HG02970 (cell line): ENCODE measurements around the gene PLD4.
"Not testable (repeated sequence)": the region's sequence is repeated elsewhere in the genome, so short reads cannot be mapped to it uniquely, and the experiment has no call there.

Experiments used
- ATAC-seq: cut with Tn5 transposase; IDR thresholded peaks from one replicate; pipeline ENCODE4 v1.9.1; 2021; ENCODE audit warnings: mild to moderate bottlenecking, moderate library complexity, moderate number of reproducible peaks; ENCODE audit not compliant: unreplicated experiment, low FRiP score

The PLD4 gene

GRCh38 chr14:104937694-104938365 lies 13.2 kb downstream of the PLD4 start:
- no peak for ATAC-seq

GRCh38 chr14:104938436-104938835 lies 13.8 kb downstream of the PLD4 start:
- ATAC-seq, result no peak

GRCh38 chr14:104938960-104939359 lies 14.3 kb downstream of the PLD4 start:
- no peak for ATAC-seq

GRCh38 chr14:104939666-104940410 lies 15.2 kb downstream of the PLD4 start:
- no peak for ATAC-seq

GRCh38 chr14:104940526-104941150 lies 16.0 kb downstream of the PLD4 start:
- ATAC-seq, result no peak

- no peak for ATAC-seq
Observed at GRCh38 chr14:104941508-104942365, 17.1 kb downstream of the PLD4 start.

GRCh38 chr14:104942586-104942985 lies 17.9 kb downstream of the PLD4 start:
- no peak for ATAC-seq

GRCh38 chr14:104943216-104944015 lies 18.7 kb downstream of the PLD4 start:
- ATAC-seq, result not testable (repeated sequence)

GRCh38 chr14:104944016-104944308 lies 19.3 kb downstream of the PLD4 start:
- ATAC-seq, result not testable (repeated sequence)

- not testable (repeated sequence) for ATAC-seq
Observed at GRCh38 chr14:104944436-104945205, 19.9 kb downstream of the PLD4 start.

GRCh38 chr14:104945266-104945665 lies 20.6 kb downstream of the PLD4 start:
- not testable (repeated sequence) for ATAC-seq

- ATAC-seq, result not testable (repeated sequence)
Observed at GRCh38 chr14:104945986-104946965, 21.6 kb downstream of the PLD4 start.

- not testable (repeated sequence) for ATAC-seq
Observed at GRCh38 chr14:104947201-104947600, 22.5 kb downstream of the PLD4 start.

- not testable (repeated sequence) for ATAC-seq
Observed at GRCh38 chr14:104947881-104948735, 23.4 kb downstream of the PLD4 start.

GRCh38 chr14:104948736-104949031 lies 24.0 kb downstream of the PLD4 start:
- ATAC-seq, result no peak

GRCh38 chr14:104949406-104949955 lies 24.8 kb downstream of the PLD4 start:
- not testable (repeated sequence) for ATAC-seq

- no peak for ATAC-seq
Observed at GRCh38 chr14:104950021-104950420, 25.3 kb downstream of the PLD4 start.
